Left ventricle myocardium inferior (tissue), 1 donor: ENCODE results near the gene PPIAL4G. TPM values are rescaled to one million over a fixed set of nuclear protein-coding genes. Genes with fewer than 3 reads are reported as not detected.
"Not testable (repeated sequence)": the region's sequence is repeated elsewhere in the genome, so short reads cannot be mapped to it uniquely, and the experiment has no call there.

ENCODE experiments used
- DNase-seq: peaks from one replicate; pipeline ENCODE4 v3.0.0-alpha.2; 2020
- H3K27ac ChIP-seq: fragments of 200-600 bp; replicated peaks from 2 replicates; pipeline ENCODE4 v1.8.0; 2021
- H3K27me3 ChIP-seq: fragments of 200-600 bp; 2 replicates; pipeline ENCODE4 v1.8.0; 2021; ENCODE audit warnings: low read depth
- H3K36me3 ChIP-seq: fragments of 200-600 bp; 2 replicates; pipeline ENCODE4 v1.8.0; 2021
- H3K4me1 ChIP-seq: fragments of 200-600 bp; 2 replicates; pipeline ENCODE4 v1.8.0; 2021
- H3K4me3 ChIP-seq: fragments of 200-600 bp; 2 replicates; pipeline ENCODE4 v1.8.0; 2021; ENCODE audit warnings: mild to moderate bottlenecking, moderate library complexity
- H3K9me3 ChIP-seq: fragments of 200-600 bp; replicated peaks from 2 replicates; pipeline ENCODE4 v1.8.0; 2021
- CTCF ChIP-seq: fragments of 200-600 bp; IDR thresholded peaks from 2 replicates; pipeline ENCODE4 v1.8.0; 2021; ENCODE audit warnings: antibody characterized with exemption, mild to moderate bottlenecking, borderline replicate concordance
- intact Hi-C: fragments of 100-400 bp; cut with micrococcal nuclease; formaldehyde crosslinking; loops from one replicate; pipeline ENCODE4 v1.11.0; 2022
- long read RNA-seq: library from polyadenylated mRNA; unstranded; transcript quantifications from one replicate; pipeline ENCODE4 v2.0.0, GENCODE V29; 2021
- total RNA-seq: library from RNA; stranded (reverse); fragmentation: NEBNext Ultra II Directional; extraction: Animal tissue kit (Norgen Biotek cat#: 25700); gene quantifications from one replicate; pipeline ENCODE4 v1.2.1, GENCODE V29; 2021
- donor health status: DM: no; HTN: yes; CAD: no; lungs with severe emphysema.

PPIAL4G gene
- total RNA-seq = not detected
- long read RNA-seq = 0 reads

- H3K36me3 ChIP-seq, H3K9me3 ChIP-seq, H3K4me1 ChIP-seq, DNase-seq, H3K4me3 ChIP-seq, intact Hi-C loops, H3K27me3 ChIP-seq, H3K27ac ChIP-seq: not testable (repeated sequence)
These were observed at the start of gene PPIAL4G for GRCh38 chr1:148483029-148483428. Gene PPIAL4G (minus strand): TSS chr1:148483302. CDS start chr1:148483252, 50 bp downstream.

- H3K4me3 ChIP-seq, H3K36me3 ChIP-seq, H3K9me3 ChIP-seq, DNase-seq, intact Hi-C loops, H3K27me3 ChIP-seq, H3K27ac ChIP-seq, H3K4me1 ChIP-seq: not testable (repeated sequence)
These were observed 49.1 kb upstream of the PPIAL4G start for GRCh38 chr1:148532158-148532557.

GRCh38 chr1:148529101-148529567 lies 46.0 kb upstream of the PPIAL4G start:
- intact Hi-C loops, H3K27ac ChIP-seq, H3K4me1 ChIP-seq, H3K36me3 ChIP-seq, H3K9me3 ChIP-seq, H3K27me3 ChIP-seq, DNase-seq: not testable (repeated sequence)
- peak overlapping the region; percentile 52 for H3K4me3 ChIP-seq

- peak overlapping the region; percentile 52 for H3K4me3 ChIP-seq
- H3K27me3 ChIP-seq, DNase-seq, H3K9me3 ChIP-seq, H3K36me3 ChIP-seq, H3K4me1 ChIP-seq, intact Hi-C loops, H3K27ac ChIP-seq: not testable (repeated sequence)
- TF ChIP-seq CTCF = peak; percentile 23
These were observed 45.5 kb upstream of the PPIAL4G start for GRCh38 chr1:148528591-148528990.

GRCh38 chr1:148526587-148526986 lies 43.5 kb upstream of the PPIAL4G start:
- H3K27me3 ChIP-seq, H3K4me3 ChIP-seq, H3K9me3 ChIP-seq, H3K36me3 ChIP-seq, DNase-seq, H3K27ac ChIP-seq, H3K4me1 ChIP-seq, intact Hi-C loops: not testable (repeated sequence)

- DNase-seq, H3K36me3 ChIP-seq, intact Hi-C loops, H3K9me3 ChIP-seq, H3K4me1 ChIP-seq, H3K27me3 ChIP-seq: not testable (repeated sequence)
- H3K4me3 ChIP-seq = peak overlapping the region; percentile 63
- peak overlapping the region; percentile 71 for H3K27ac ChIP-seq
These were observed 40.4 kb upstream of the PPIAL4G start for GRCh38 chr1:148523205-148524144.

- H3K4me1 ChIP-seq, H3K36me3 ChIP-seq, H3K9me3 ChIP-seq, intact Hi-C loops, H3K27me3 ChIP-seq: not testable (repeated sequence)
- peak overlapping the region; percentile 63 for H3K4me3 ChIP-seq
- peak; percentile 64 for DNase-seq
- peak overlapping the region; percentile 71 for H3K27ac ChIP-seq
These were observed 39.6 kb upstream of the PPIAL4G start for GRCh38 chr1:148522561-148523204.

GRCh38 chr1:148522072-148522471 lies 39.0 kb upstream of the PPIAL4G start:
- peak; percentile 77 for DNase-seq
- H3K36me3 ChIP-seq, H3K9me3 ChIP-seq, H3K4me1 ChIP-seq, intact Hi-C loops, H3K27me3 ChIP-seq: not testable (repeated sequence)
- Histone ChIP-seq H3K4me3 (peak overlapping the region; percentile 63), H3K27ac (peak overlapping the region; percentile 40)

- H3K27me3 ChIP-seq, DNase-seq, H3K36me3 ChIP-seq, intact Hi-C loops, H3K9me3 ChIP-seq, H3K4me3 ChIP-seq, H3K4me1 ChIP-seq, H3K27ac ChIP-seq: not testable (repeated sequence)
These were observed 31.2 kb upstream of the PPIAL4G start for GRCh38 chr1:148514310-148514709.

- intact Hi-C loops, H3K4me3 ChIP-seq, H3K4me1 ChIP-seq, H3K36me3 ChIP-seq, H3K9me3 ChIP-seq, DNase-seq, H3K27ac ChIP-seq, H3K27me3 ChIP-seq: not testable (repeated sequence)
These were observed 29.6 kb upstream of the PPIAL4G start for GRCh38 chr1:148512571-148513184.

- H3K4me3 ChIP-seq, DNase-seq, intact Hi-C loops, H3K27ac ChIP-seq, H3K9me3 ChIP-seq, H3K36me3 ChIP-seq, H3K4me1 ChIP-seq, H3K27me3 ChIP-seq: not testable (repeated sequence)
These were observed 10.8 kb upstream of the PPIAL4G start for GRCh38 chr1:148493933-148494332.

- H3K4me1 ChIP-seq, H3K27me3 ChIP-seq, H3K4me3 ChIP-seq, intact Hi-C loops, H3K9me3 ChIP-seq, H3K27ac ChIP-seq, DNase-seq, H3K36me3 ChIP-seq: not testable (repeated sequence)
These were observed 2.0 kb downstream of the PPIAL4G start for GRCh38 chr1:148481134-148481533.
